Fibroblast of lung (primary cell): Measurements from ENCODE around the gene GABRD. TPM values are rescaled to one million over a fixed set of nuclear protein-coding genes. Genes with fewer than 3 reads are reported as not detected.

Source experiments
- DNase-seq, 2 donors: peaks; one replicate each; pipeline versions ENCODE4 v3.0.0 to v3.0.0-alpha.2; 2010; ENCODE audit warnings: low read depth in 2 of 2
- H2AFZ ChIP-seq: 2 replicates; pipeline ENCODE4 v1.5.1; 2012; ENCODE audit warnings: low read length, control low read depth, inconsistent platforms
- H3K27ac ChIP-seq: 2 replicates; pipeline ENCODE4 v1.5.1; 2011; ENCODE audit warnings: low read length, control low read depth; ENCODE audit not compliant: insufficient read depth
- H3K27me3 ChIP-seq: 2 replicates; pipeline ENCODE4 v1.5.1; 2011; ENCODE audit warnings: mild to moderate bottlenecking, low read length; ENCODE audit not compliant: control insufficient read depth, insufficient read depth
- H3K36me3 ChIP-seq: 2 replicates; pipeline ENCODE4 v1.5.1; 2011; ENCODE audit warnings: low read length; ENCODE audit not compliant: control insufficient read depth, insufficient read depth
- H3K4me1 ChIP-seq: 2 replicates; pipeline ENCODE4 v1.5.1; 2011; ENCODE audit warnings: low read length; ENCODE audit not compliant: control insufficient read depth, insufficient read depth; ENCODE audit errors: extremely low read depth
- H3K4me2 ChIP-seq: 2 replicates; pipeline ENCODE4 v1.5.1; 2011; ENCODE audit warnings: low read length, control low read depth; ENCODE audit not compliant: insufficient read depth; ENCODE audit errors: extremely low read depth
- H3K4me3 ChIP-seq, 4 experiments: fragments of 200-600 bp in 1 of 4; sonication (generic) in 1 of 4; replicated peaks in 1 of 4; 2 replicates each; pipeline ENCODE4 v1.5.1; 2011 to 2016; ENCODE audit warnings: low read length in 4 of 4, low read depth in 3 of 4, mild to moderate bottlenecking in 3 of 4, control low read depth in 2 of 4, inconsistent platforms in 1 of 4, mixed read lengths in 1 of 4; ENCODE audit not compliant: insufficient read depth in 1 of 4; ENCODE audit errors: control extremely low read depth in 1 of 4
- H3K79me2 ChIP-seq: 2 replicates; pipeline ENCODE4 v1.5.1; 2012; ENCODE audit warnings: mild to moderate bottlenecking, low read length, inconsistent platforms; ENCODE audit not compliant: control insufficient read depth, insufficient read depth
- H3K9ac ChIP-seq: 2 replicates; pipeline ENCODE4 v1.5.1; 2011; ENCODE audit warnings: mild to moderate bottlenecking, low read length, control low read depth; ENCODE audit not compliant: insufficient read depth
- H3K9me3 ChIP-seq: 2 replicates; pipeline ENCODE4 v1.5.1; 2012; ENCODE audit warnings: low read depth, low read length; ENCODE audit not compliant: control insufficient read depth, insufficient read depth
- H4K20me1 ChIP-seq: 2 replicates; pipeline ENCODE4 v1.5.1; 2011; ENCODE audit warnings: low read length; ENCODE audit not compliant: control insufficient read depth, insufficient read depth; ENCODE audit errors: extremely low read depth
- CTCF ChIP-seq, 2 donors: IDR thresholded peaks in 1 of 2; conservative IDR thresholded peaks in 1 of 2; 1 replicate in 1 of 2; 2 replicates in 1 of 2; pipeline ENCODE4 v1.5.1; 2011 to 2012; ENCODE audit warnings: low read length in 2 of 2, control low read depth in 1 of 2, inconsistent platforms in 1 of 2, low read depth in 1 of 2, mild to moderate bottlenecking in 1 of 2
- EZH2 ChIP-seq: IDR thresholded peaks from 2 replicates; pipeline ENCODE4 v1.5.1; 2012; ENCODE audit warnings: low read length, control low read depth, mild to moderate bottlenecking; ENCODE audit errors: missing control alignments
- polyA plus RNA-seq, 2 donors: library from polyadenylated mRNA; depleted of rRNA in 1 of 2; stranded (reverse) in 1 of 2; unstranded in 1 of 2; fragments of >200 nt; gene quantifications; 2 replicates each; pipeline ENCODE4 v1.2.1, GENCODE V29; 2011 to 2012; ENCODE audit warnings: missing spikeins in 1 of 2
- total RNA-seq: library from RNA; depleted of rRNA; stranded (reverse); fragments of >200 nt; gene quantifications from 2 replicates; pipeline ENCODE4 v1.2.1, GENCODE V29; 2014

GABRD gene
- total and polyA plus RNA-seq, 2 donors (not counting 1 experiment from before 2014, with no cell fraction given) = not detected

GRCh38 chr1:2079396-2080085 lies 60.4 kb downstream of the GABRD start:
- Histone ChIP-seq H3K4me3 (no peak overlapping the region), H3K9me3 (no peaks in the 10 kb centered on the region), H3K9ac (no peak overlapping the region), H4K20me1 (no peaks in the 10 kb centered on the region), H2AFZ (no peak overlapping the region), H3K27ac (no peak overlapping the region), H3K4me2 (no peak overlapping the region), H3K27me3 (no peaks in the 10 kb centered on the region), H3K4me1 (no peaks in the 10 kb centered on the region), H3K79me2 (no peaks in the 10 kb centered on the region), H3K36me3 (no peaks in the 10 kb centered on the region)
- DNase-seq = no peak
- TF ChIP-seq CTCF (conservative IDR thresholded peaks at IDR 0.05 in 1 of 2, IDR thresholded peaks at IDR 0.05 in 1 of 2; ENCODE audit: low read depth in 1 of 2, low read length in 2 of 2) = no peak
- no peak for TF ChIP-seq EZH2

- no peak overlapping the region for H3K27ac ChIP-seq
- no peak overlapping the region for H3K9ac ChIP-seq
- no peaks in the 10 kb centered on the region for H3K9me3 ChIP-seq
- H3K4me2 ChIP-seq = no peak overlapping the region
- DNase-seq = no peak
- TF ChIP-seq EZH2 = no peak
- no peak for TF ChIP-seq CTCF (conservative IDR thresholded peaks at IDR 0.05 in 1 of 2, IDR thresholded peaks at IDR 0.05 in 1 of 2; ENCODE audit: low read depth in 1 of 2, low read length in 2 of 2)
- no peak overlapping the region for H3K4me3 ChIP-seq
- H3K36me3 ChIP-seq = no peaks in the 10 kb centered on the region
- H2AFZ ChIP-seq = no peak overlapping the region
- H4K20me1 ChIP-seq = no peaks in the 10 kb centered on the region
- no peaks in the 10 kb centered on the region for H3K79me2 ChIP-seq
- H3K4me1 ChIP-seq = no peaks in the 10 kb centered on the region
- H3K27me3 ChIP-seq = no peaks in the 10 kb centered on the region
These were observed 61.0 kb downstream of the GABRD start for GRCh38 chr1:2080140-2080539.

Other genes with a start within 250 kb of the GABRD start
- 25.7 and 35.0 TPM in 2 replicates for gene NADK, start 240.9 kb upstream of the GABRD start, total RNA-seq
- gene NADK, start 240.9 kb upstream of the GABRD start, polyA plus RNA-seq = 32.7 and 40.2 TPM in 2 replicates
- gene GNB1, start 128.3 kb upstream of the GABRD start, total RNA-seq = 52.1 and 91.3 TPM in 2 replicates
- 485 and 746 TPM in 2 replicates for gene GNB1, start 128.3 kb upstream of the GABRD start, polyA plus RNA-seq
- gene CALML6, start 104.1 kb upstream of the GABRD start, total RNA-seq = under 0.01 and 0.17 TPM in 2 replicates
- gene CALML6, start 104.1 kb upstream of the GABRD start, polyA plus RNA-seq = 0.09 TPM in 1 of 2 replicates, not detected in the other
- 0.17 TPM in 1 of 2 replicates, not detected in the other for gene TMEM52, start 100.1 kb upstream of the GABRD start, total RNA-seq
- 0.26 and 0.42 TPM in 2 replicates for gene TMEM52, start 100.1 kb upstream of the GABRD start, polyA plus RNA-seq
- gene CFAP74, start 15.6 kb upstream of the GABRD start, total RNA-seq = 0.26 TPM in 1 of 2 replicates, not detected in the other
- not detected in 2 replicates for gene CFAP74, start 15.6 kb upstream of the GABRD start, polyA plus RNA-seq
- gene PRKCZ, start 31.1 kb downstream of the GABRD start, total RNA-seq = 2.0 and 2.3 TPM in 2 replicates
- 1.3 and 1.6 TPM in 2 replicates for gene PRKCZ, start 31.1 kb downstream of the GABRD start, polyA plus RNA-seq
- gene FAAP20, start 175.4 kb downstream of the GABRD start, total RNA-seq = 21.5 and 23.1 TPM in 2 replicates
- 8.2 and 9.7 TPM in 2 replicates for gene FAAP20, start 175.4 kb downstream of the GABRD start, polyA plus RNA-seq
- gene SKI, start 209.0 kb downstream of the GABRD start, total RNA-seq = 18.0 and 21.8 TPM in 2 replicates
- 11.6 and 18.3 TPM in 2 replicates for gene SKI, start 209.0 kb downstream of the GABRD start, polyA plus RNA-seq